NCI-H526 treated with DMSO at 0.1 percent for 48 hours (cell line): ENCODE data around the gene NUP153.
"Not testable (repeated sequence)": the region's sequence is repeated elsewhere in the genome, so short reads cannot be mapped to it uniquely, and the experiment has no call there.

Experiments
- DNase-seq: peaks from one replicate; lab custom pipeline; 2025; lab: John Stamatoyannopoulos, UW

The NUP153 gene

DNA sequence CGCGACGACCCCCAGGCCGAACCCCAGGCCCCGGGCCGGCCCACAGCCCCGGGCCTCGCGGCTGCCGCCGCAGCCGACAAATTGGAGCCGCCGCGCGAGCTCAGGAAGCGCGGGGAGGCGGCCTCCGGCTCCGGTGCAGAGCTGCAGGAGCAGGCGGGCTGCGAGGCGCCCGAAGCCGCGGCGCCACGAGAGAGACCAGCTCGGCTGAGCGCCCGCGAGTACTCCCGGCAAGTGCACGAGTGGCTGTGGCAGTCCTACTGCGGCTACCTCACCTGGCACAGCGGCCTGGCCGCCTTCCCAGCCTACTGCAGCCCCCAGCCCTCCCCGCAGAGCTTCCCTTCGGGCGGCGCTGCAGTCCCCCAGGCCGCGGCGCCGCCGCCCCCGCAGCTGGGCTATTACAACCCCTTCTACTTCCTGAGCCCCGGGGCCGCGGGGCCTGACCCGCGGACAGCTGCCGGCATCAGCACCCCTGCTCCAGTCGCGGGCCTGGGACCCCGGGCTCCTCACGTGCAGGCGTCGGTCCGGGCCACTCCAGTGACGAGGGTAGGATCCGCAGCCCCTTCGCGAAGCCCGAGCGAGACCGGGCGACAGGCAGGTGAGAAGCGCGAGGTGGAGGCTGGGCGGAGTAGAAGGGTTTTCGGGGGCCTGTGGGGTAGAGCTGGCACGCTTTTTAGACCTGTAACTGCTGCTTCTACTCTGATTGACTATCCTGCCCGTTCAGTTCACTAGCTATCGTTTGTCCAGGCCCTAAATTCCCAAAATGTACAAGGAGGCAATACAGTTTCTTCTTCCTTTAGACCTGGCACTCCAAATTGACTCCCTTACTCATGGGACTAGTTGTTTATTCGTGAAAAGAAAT lies 106.0 kb downstream of the NUP153 start:
- peak; percentile 55 for DNase-seq

DNA sequence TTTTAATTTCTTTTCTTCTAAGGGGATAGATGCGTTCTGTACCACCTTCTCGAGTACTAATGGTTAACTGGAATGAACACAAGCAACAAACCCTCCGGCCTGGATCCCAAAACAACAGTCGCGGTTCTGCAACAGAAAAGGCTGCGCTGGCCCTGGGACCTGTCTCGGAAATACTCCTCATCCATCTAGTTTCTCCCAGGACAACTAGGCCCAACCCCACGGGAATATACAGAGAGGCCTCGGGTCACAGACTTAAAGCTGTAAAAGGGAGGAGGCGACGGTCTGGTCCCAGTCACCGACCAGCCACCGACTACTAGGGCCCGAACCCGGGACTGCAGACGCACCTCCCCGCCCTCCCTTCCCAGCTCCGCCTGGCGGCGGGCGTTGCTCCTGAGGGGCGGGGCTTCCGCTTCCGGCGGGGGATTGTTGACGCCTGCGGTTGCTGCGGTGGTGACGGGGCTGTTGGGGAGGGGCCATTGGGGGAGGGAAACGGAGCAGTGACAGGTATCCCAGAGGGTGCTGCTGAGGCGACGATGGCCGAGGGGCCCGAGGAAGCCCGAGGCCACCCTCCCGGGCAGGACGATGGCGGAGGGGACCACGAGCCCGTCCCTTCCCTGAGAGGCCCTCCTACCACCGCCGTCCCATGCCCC lies 106.7 kb downstream of the NUP153 start, which contains the start of gene FAM8A1:
TSS of gene FAM8A1 (plus strand) at position 426 of the 650 bp plus-strand sequence. CDS start at position 534, 108 bp downstream.
- DNase-seq, result peak; percentile 79

DNA sequence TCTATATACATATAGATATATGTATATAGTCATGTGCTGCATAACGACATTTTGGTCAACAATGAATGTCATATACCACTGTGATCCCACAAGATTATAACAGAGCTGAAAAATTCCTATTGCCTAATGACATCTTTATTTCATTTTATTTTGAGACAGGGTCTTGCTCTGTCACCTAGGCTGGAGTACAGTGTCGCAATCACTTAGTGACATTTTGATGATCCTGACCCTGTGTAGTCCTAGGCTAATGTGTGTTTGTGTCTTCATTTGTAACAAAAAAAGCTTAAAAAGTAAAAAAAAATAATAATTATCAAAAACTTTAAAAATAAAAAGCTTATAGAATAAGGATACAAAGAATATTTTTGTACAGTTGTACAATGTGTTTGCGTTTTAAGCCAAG lies 110.6 kb downstream of the NUP153 start:
- DNase-seq, result no peak

DNA sequence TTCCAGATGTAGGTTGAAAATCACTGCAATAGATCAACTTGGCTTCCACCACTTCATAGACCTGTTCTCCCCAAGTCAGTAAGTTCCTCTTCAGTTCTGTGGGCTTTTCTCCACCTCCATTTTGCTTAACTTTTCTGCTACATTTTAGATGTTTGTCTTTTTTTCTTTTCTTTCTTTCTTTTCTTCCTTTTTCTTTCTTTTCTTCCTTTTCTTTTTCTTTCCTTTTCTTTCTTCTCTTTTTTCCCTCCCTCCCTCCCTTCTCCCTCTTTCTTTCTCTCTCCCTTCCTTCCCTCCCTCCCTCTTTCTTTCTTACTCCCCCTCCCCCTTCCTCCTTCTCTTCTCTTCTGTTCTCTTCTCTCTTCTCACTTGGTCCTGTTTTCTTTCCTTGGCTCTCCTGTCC lies 113.5 kb downstream of the NUP153 start:
- no peak for DNase-seq

DNA sequence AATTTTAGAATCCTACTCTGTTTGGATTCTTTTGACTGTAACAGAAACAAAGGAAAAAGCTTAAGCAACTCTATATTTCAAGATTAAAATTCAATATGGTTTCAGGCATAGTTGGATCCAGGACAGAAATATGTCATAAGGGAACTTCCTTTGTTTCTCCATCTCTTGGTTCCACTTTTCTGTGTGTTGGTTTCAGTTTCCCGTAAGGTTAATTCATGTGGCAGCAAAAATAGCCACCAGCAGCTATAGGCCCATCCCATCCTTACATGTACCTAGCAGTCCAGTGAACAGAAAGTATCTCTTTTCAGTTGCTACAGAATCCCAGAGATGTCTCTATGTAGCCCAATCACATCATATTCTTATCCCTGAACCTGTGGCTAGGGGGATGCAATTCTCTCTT lies 115.4 kb downstream of the NUP153 start:
- no peak for DNase-seq

DNA sequence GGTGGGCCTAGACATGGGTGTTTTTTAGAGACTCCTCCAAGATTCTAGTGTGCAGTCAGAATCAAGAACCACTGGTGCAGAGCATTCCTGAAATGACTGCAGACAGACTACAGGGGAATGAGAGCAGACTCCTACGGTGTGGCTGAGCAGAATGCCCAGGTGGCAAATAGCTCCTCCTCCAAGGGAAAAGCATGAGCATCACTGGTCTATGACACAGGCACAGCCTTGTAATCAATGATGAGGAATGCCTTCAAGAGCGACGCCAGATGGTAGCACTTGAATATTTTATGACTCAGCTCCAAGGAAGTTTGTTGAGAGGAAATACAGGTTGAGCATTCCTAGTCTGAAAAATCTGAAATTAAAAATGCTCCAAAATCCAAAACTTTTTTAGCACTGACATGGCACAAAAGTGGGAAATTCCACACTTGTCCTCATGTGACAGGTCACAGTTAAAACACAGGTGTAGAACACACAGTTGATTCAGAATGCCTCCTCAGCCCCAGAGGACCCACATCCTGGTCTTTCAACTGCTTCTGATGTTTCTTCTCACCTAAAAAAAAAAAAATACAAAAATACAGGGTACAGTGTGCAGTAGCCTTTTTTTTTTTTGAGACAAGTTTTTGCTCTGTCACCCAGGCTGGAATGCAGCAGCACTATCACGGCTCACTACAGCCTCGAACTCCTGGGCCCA lies 117.2 kb downstream of the NUP153 start:
- no peak for DNase-seq

DNA sequence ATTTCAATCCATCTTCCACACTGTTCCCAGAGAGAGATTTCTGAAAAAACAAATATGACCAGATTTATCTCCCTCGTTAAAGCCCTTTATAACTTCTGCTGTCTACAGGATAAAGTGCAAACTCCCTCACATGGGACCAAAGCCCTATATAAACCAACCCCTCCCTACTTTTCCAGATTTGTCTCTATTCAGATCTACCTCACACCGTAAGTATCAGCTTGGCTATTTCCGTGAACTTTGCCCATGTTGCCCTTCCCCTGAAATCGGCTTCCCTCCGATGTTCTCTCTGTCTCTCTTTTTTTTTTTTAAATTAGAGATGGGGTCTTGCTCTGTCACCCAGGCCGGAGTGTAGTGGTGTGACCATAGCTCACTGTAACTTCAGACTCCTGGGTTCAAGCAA lies 118.7 kb downstream of the NUP153 start:
- no peak for DNase-seq

DNA sequence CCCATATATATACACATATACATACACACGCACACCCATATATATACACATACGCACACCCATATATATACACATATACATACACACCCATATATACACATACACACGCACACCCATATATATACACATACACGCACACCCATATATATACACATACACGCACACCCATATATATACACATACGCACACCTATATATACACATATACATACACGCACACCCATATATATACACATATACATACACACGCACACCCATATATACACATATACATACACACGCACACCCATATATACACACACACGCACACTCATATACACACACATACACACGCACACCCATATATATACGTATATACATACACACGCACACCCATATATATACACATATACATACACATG lies 120.1 kb downstream of the NUP153 start:
- DNase-seq, result not testable (repeated sequence)

DNA sequence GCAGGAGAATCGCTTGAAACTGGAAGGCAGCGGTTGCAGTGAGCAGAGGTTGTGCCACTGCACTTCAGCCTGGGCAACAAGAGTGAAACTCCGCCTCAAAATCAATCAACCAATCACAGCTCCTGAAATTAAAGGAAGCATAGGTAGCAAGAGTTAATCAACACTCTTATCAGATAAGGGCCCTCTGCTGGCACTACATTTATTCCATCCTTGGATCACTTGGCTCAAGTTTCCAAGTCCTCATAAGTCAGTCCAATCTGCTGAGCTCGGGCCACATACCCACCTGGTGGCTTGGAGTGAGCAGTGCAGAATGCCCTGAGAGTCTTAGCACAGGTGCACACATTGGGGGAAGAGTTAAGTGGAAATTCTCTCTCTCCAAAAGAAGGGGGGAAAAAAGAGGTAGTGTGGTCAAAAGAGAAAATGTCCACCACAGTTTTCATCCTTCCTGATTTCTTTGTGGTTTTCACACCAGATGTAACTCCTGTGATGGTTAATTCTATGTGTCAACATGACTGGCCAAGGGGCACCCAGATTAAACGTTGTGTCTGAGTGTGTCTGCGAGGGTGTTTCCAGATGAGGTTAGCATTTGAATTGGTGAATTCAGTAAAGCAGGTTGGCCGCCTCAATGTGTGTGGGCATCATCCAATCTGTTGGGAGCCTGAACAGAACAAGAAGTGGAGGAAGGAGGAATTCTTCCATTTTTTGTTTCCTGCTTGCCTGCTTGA lies 120.8 kb downstream of the NUP153 start:
- DNase-seq, result peak; percentile 12

DNA sequence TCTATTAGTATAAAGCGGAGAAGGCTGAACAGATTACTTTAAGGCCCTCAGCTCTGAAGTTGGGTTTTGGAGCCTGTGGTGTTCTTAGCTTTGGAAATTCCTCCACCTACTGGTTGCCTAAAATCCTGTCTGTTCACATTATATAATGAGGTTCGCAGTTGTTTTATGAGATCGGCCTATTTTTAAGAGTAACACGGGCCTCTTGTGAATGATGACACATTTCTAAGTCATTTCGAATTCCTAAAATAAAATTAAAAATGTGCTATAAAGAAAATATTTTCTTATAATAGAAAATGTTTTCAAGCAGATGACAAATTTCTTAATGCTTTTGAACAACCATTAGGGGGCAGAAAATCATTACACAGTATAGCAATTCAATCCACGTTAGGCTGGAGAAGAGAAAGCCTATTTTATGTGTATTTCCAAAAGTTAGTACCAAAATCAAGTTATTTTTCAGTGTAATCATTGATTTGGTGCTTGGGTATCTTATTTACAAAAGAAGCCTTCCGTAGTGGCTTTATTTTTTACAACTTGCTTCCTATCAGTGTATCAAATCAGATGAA lies 122.4 kb downstream of the NUP153 start:
- peak; percentile 47 for DNase-seq

DNA sequence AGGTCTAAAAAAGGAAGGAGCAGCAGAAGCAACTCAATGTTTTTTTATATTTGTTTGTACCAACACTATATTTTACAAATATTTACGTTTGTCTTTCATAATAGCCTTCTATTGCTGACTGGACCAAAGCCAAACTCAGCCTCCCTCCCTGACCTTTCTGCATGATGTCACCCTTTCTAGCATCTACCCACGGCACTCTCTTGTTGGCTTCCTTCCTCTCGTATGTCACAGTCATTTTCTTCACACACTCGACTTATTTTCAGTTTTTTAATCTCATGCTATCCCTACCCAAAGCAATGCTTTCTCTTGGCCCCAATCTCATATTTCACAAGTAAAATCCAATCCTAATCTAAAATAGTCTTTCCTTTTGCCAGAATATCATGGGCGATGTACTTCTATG lies 122.9 kb downstream of the NUP153 start:
- no peak for DNase-seq

DNA sequence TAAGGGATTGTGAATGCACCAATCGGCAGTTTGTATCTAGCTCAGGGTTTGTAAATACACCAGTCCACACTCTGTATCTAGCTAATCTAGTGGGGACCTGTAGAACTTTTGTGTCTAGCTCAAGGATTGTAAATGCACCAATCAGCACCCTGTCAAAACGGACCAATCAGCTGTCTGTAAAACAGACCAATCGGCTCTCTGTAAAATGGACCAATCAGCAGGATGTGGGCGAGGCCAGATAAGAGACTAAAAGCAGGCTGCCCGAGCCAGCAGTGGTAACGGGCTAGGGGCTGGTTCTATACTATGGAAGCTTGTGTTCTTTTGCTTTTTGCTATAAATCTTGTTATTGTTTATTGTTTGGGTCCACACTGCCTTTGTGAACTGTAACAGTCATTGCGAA lies 125.4 kb downstream of the NUP153 start:
- DNase-seq, result not testable (repeated sequence)

DNA sequence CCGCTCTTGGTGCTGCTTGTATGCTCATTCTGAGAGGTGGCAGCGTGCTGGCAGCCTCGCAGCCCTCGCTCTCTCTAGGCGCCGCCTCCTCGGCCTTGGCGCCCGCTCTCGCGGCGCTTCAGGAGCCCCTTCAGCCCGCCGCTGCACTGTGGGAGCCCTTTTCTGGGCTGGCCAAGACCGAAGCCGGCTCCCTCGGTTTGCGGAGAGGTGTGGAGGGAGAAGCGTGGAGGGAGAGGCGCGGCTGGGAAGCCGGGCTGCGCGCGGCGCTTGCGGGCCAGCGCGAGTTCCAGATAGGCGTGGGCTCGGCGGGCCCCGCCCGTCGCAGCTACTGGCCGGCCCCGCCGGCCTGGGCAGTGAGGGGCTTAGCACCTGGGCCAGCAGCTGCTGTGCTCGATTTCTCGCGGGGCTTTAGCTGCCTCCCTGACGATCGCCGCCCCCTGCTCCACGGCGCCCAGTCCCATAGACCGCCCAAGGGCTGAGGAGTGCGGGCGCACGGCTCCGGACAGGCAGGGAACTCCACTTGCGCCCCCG lies 126.1 kb downstream of the NUP153 start:
- no peak for DNase-seq

DNA sequence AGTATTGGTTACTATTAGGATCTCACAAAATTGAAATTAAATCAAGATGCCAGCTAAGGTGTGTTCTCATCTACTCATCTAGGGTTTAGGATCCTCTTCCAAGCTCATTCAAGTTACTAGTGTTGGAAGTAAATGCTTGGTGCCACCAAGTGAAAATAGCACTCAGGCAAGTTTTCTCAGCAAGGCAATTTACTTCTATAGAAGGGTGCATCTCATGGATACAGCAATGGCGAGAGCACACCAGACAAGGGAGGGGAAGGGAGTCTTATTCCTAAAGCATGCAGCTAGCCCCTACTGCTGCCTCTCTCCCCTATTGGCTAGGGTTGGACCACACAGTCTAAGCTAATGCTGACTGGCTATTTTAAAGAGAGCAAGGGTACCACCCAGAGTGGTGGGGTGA lies 129.7 kb downstream of the NUP153 start:
- DNase-seq, result no peak

DNA sequence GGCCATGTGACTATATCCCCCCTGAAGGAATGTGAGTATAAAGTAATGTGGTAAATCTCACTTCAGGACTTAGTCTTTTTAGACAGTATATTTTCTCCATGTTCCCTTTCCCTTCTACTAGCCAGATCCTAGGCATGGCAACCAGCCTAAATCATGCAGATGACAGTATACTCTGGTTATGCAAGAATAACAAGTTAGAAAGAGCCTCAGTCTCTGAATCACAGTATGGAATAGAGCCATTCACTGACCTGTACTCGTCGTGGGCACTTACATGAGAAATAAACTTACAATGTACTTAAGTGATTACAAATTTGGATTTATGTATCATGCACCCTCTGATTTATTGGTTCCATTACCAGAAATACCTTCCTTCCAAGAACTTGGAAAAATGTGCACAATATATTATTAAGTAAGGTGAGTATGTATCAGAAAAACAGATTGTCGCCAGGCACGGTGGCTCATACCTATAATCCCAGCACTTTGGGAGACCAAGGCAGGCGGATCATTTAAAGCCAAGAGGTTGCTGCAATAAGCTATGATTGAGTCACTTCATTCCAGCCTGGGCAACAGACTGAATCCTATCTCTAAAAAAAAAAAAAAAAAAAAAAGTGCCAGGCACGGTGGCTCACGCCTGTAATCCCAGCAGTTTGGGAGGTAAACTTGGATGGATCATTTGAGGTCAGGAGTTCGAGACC lies 131.7 kb downstream of the NUP153 start:
- no peak for DNase-seq

DNA sequence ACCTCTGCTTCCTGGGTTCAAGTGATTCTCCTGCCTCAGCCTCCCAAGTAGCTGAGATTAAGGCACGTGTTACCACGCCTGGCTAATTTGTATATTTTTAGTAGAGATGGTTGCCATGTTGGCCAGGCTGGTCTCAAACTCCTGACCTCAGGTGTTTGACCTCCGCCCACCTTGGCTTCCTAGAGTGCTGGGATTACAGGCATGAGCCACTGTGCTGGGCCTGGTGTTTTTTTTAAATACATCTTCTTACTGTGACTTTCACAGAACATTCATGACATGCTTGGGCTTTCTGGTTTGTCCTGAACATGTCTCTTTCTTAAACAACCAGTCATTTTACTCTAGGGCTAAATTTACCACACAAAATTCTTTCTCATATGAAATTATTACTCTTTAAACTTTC lies 141.3 kb downstream of the NUP153 start:
- DNase-seq, result no peak
